ENCODE results near the gene PRTN3. TPM values are rescaled to one million over a fixed set of nuclear protein-coding genes. Genes with fewer than 3 reads are reported as not detected.

Gene PRTN3
- total RNA-seq, 2 experiments from 2014 or later = not detected

- no peak overlapping the region for H3K4me3 Mint-ChIP-seq
- CTCF ChIA-PET = no interaction called here
- H3K4me1 Mint-ChIP-seq (ENCODE audit: low read depth) = peaks cover 38% of the 10 kb centered on the region
- ATAC-seq (no peak), DNase-seq (no peak)
- H3K27ac Mint-ChIP-seq = no peak overlapping the region
- no peaks in the 10 kb centered on the region for H3K27me3 Mint-ChIP-seq (ENCODE audit: low read depth)
- H3K36me3 Mint-ChIP-seq (ENCODE audit: low read depth) = peaks cover 69% of the 10 kb centered on the region
- POLR2A ChIA-PET = interaction anchor here (0.9 kb wide), 1 partner anchor 8 kb away, joined by 3 read pairs; no protein-coding TSS in a partner anchor
- H3K9me3 Mint-ChIP-seq (ENCODE audit: insufficient read depth) = no peaks in the 10 kb centered on the region
Observed at GRCh38 chr19:805166-805551, 35.6 kb upstream of the PRTN3 start.

- H3K27ac Mint-ChIP-seq = no peak overlapping the region
- CTCF ChIA-PET = no interaction called here
- peaks cover 32% of the 10 kb centered on the region for H3K4me1 Mint-ChIP-seq (ENCODE audit: low read depth)
- no peak for DNase-seq
- H3K27me3 Mint-ChIP-seq (ENCODE audit: low read depth) = no peaks in the 10 kb centered on the region
- no peak for ATAC-seq
- no peaks in the 10 kb centered on the region for H3K9me3 Mint-ChIP-seq (ENCODE audit: insufficient read depth)
- POLR2A ChIA-PET = interaction anchor here (0.9 kb wide), 1 partner anchor 7 kb away, joined by 3 read pairs; no protein-coding TSS in a partner anchor
- H3K4me3 Mint-ChIP-seq = no peak overlapping the region
- H3K36me3 Mint-ChIP-seq (ENCODE audit: low read depth) = peaks cover 70% of the 10 kb centered on the region
Observed at GRCh38 chr19:805600-806550, 34.9 kb upstream of the PRTN3 start.

DNA sequence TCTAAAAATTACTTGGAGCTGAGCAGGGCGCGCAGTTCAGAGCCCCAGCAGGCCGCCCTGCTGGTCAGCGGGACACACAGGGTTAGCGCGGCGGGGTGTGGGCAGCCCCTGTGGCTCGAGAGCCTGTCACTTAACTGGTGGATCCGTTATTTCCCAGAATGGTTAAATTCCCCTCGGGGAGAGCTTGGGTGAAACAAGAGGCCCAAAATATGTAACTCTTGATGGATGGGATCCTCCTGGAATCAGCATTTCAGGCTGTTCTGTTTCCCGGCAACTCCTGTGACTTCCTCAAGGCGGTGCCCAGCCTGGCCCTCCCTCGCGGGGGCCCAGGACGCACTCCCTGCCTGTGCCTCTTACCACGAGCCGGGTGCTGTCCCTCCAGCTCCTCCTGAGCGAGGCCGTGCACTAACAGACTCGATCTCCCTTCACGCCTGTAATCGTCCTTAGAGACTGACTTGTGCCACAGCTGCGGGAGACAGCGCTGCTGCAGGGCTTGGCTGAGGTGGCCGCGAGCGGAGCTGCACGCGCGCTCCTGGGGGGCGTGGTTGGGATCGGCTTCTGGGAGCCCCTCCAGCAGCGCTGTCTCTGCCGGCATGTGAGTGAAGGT is 33.9 kb upstream of the PRTN3 start:
- ATAC-seq (no peak), DNase-seq (no peak)
- ChIA-PET POLR2A (interaction anchor here (0.6 to 1.2 kb wide), 2 partner anchors 9 to 60 kb away, joined by 3 read pairs; no protein-coding TSS in a partner anchor), CTCF (no interaction called here)
- Mint-ChIP-seq H3K27me3 (ENCODE audit: low read depth) (no peaks in the 10 kb centered on the region), H3K4me3 (no peak overlapping the region), H3K27ac (no peak overlapping the region), H3K9me3 (ENCODE audit: insufficient read depth) (no peaks in the 10 kb centered on the region), H3K4me1 (ENCODE audit: low read depth) (peaks cover 21% of the 10 kb centered on the region), H3K36me3 (ENCODE audit: low read depth) (peaks cover 72% of the 10 kb centered on the region)

DNA sequence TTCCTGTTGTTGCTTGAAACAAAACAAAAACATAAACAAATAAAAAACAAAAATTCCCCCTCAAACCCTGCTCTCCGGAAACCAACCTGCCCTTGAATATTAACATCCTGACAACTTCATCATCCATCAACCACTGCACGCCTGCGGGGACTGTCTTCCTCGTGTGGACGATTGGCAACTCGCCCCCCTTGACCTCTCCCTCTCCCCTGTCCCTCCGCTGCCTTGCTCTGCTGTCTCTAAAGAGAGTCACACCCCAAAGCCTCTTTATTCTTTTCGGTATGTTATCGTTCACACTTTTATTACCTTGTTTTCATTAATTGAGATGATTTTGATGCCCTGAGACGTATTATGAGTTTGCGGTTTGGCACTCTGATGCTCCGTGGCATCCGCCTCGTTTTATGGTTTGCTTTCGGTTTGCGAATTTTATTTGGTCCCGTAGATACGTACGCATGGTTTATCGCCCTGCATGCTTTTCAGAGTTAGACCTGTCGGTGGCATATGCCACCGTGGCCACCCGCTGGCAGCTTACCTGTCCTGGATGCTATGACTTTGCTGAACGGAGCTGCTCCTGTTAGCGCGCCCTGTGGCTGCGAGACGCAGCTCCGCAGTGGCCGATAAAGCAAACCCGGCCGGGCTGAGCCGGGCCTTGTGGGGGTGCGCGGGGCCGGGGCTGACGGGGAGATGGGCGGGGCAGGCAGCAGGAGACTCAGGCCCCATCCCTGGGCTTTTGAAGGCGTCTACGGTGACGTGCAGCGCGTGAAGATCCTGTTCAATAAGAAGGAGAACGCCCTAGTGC is 33.0 kb upstream of the PRTN3 start:
- H3K27me3 Mint-ChIP-seq (ENCODE audit: low read depth) = no peaks in the 10 kb centered on the region
- DNase-seq (no peak), ATAC-seq (no peak)
- CTCF ChIA-PET = no interaction called here
- peaks cover 12% of the 10 kb centered on the region for H3K4me1 Mint-ChIP-seq (ENCODE audit: low read depth)
- H3K9me3 Mint-ChIP-seq (ENCODE audit: insufficient read depth) = no peaks in the 10 kb centered on the region
- POLR2A ChIA-PET = interaction anchor here (1.2 kb wide), 1 partner anchor 9 kb away, joined by 3 read pairs; no protein-coding TSS in a partner anchor
- H3K36me3 Mint-ChIP-seq (ENCODE audit: low read depth) = peaks cover 66% of the 10 kb centered on the region
- H3K4me3 Mint-ChIP-seq = no peak overlapping the region
- H3K27ac Mint-ChIP-seq = no peak overlapping the region

DNA sequence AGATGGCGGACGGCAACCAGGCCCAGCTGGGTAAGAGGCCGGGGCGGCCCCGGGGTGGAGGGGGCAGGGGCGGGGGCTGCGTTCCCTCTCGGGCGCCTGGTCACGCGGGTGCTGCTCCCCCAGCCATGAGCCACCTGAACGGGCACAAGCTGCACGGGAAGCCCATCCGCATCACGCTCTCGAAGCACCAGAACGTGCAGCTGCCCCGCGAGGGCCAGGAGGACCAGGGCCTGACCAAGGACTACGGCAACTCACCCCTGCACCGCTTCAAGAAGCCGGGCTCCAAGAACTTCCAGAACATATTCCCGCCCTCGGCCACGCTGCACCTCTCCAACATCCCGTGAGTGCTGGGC is 32.4 kb upstream of the PRTN3 start:
- no peaks in the 10 kb centered on the region for H3K27me3 Mint-ChIP-seq (ENCODE audit: low read depth)
- H3K9me3 Mint-ChIP-seq (ENCODE audit: insufficient read depth) = no peaks in the 10 kb centered on the region
- ChIA-PET POLR2A (no interaction called here), CTCF (no interaction called here)
- no peak overlapping the region for H3K27ac Mint-ChIP-seq
- no peak for ATAC-seq
- peaks cover 8% of the 10 kb centered on the region for H3K4me1 Mint-ChIP-seq (ENCODE audit: low read depth)
- DNase-seq = no peak
- no peak overlapping the region for H3K4me3 Mint-ChIP-seq
- peaks cover 64% of the 10 kb centered on the region for H3K36me3 Mint-ChIP-seq (ENCODE audit: low read depth)

DNA sequence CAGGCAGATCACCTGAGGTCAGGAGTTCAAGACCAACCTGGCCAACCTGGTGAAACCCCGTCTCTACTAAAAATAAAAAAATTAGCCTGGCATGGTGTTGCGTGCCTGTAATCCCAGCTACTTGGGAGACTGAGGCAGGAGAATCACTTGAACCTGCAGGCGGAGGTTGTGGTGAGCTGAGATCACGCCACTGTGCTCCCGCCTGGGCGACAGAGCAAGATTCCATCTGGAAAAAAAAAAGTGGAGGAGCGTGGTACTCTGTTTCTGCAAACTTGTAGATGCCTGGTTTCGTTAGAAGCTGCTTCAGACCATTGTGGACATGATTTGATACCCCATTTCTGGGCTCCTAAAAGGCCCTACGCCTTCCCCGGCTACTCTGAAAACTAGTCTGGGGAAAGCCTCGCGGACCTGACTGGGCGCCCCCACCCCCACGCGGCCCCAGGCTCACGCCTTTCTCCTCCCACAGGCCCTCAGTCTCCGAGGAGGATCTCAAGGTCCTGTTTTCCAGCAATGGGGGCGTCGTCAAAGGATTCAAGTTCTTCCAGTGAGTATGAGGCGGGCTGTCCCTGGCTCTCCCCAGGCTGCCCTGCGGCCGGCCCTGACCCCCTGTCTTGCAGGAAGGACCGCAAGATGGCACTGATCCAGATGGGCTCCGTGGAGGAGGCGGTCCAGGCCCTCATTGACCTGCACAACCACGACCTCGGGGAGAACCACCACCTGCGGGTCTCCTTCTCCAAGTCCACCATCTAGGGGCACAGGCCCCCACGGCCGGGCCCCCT is 30.5 kb upstream of the PRTN3 start:
- POLR2A ChIA-PET = no interaction called here
- Mint-ChIP-seq H3K36me3 (ENCODE audit: low read depth) (peaks cover 65% of the 10 kb centered on the region), H3K4me3 (no peak overlapping the region), H3K27ac (no peak overlapping the region), H3K27me3 (ENCODE audit: low read depth) (no peaks in the 10 kb centered on the region), H3K4me1 (ENCODE audit: low read depth) (peaks cover 6% of the 10 kb centered on the region), H3K9me3 (ENCODE audit: insufficient read depth) (no peaks in the 10 kb centered on the region)
- CTCF ChIA-PET = interaction anchor here (1.3 kb wide), 1 partner anchor 46 kb away, joined by 3 read pairs; no protein-coding TSS in a partner anchor
- DNase-seq (no peak), ATAC-seq (no peak)

DNA sequence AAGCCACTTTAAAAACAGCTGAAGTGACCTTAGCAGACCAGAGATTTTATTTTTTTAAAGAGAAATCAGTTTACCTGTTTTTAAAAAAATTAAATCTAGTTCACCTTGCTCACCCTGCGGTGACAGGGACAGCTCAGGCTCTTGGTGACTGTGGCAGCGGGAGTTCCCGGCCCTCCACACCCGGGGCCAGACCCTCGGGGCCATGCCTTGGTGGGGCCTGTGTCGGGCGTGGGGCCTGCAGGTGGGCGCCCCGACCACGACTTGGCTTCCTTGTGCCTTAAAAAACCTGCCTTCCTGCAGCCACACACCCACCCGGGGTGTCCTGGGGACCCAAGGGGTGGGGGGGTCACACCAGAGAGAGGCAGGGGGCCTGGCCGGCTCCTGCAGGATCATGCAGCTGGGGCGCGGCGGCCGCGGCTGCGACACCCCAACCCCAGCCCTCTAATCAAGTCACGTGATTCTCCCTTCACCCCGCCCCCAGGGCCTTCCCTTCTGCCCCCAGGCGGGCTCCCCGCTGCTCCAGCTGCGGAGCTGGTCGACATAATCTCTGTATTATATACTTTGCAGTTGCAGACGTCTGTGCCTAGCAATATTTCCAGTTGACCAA is 29.8 kb upstream of the PRTN3 start:
- no peak for ATAC-seq
- H3K4me3 Mint-ChIP-seq = no peak overlapping the region
- peaks cover 66% of the 10 kb centered on the region for H3K36me3 Mint-ChIP-seq (ENCODE audit: low read depth)
- CTCF ChIA-PET = no interaction called here
- no peak overlapping the region for H3K27ac Mint-ChIP-seq
- no peaks in the 10 kb centered on the region for H3K9me3 Mint-ChIP-seq (ENCODE audit: insufficient read depth)
- POLR2A ChIA-PET = no interaction called here
- no peak for DNase-seq
- no peaks in the 10 kb centered on the region for H3K27me3 Mint-ChIP-seq (ENCODE audit: low read depth)
- H3K4me1 Mint-ChIP-seq (ENCODE audit: low read depth) = peaks cover 6% of the 10 kb centered on the region

GRCh38 chr19:811506-812048 is 29.2 kb upstream of the PRTN3 start:
- POLR2A ChIA-PET = no interaction called here
- CTCF ChIA-PET = no interaction called here
- ATAC-seq (no peak), DNase-seq (no peak)
- H3K27me3 Mint-ChIP-seq (ENCODE audit: low read depth) = no peaks in the 10 kb centered on the region
- H3K36me3 Mint-ChIP-seq (ENCODE audit: low read depth) = peaks cover 69% of the 10 kb centered on the region
- no peak overlapping the region for H3K27ac Mint-ChIP-seq
- H3K4me1 Mint-ChIP-seq (ENCODE audit: low read depth) = peaks cover 6% of the 10 kb centered on the region
- no peak overlapping the region for H3K4me3 Mint-ChIP-seq
- H3K9me3 Mint-ChIP-seq (ENCODE audit: insufficient read depth) = no peaks in the 10 kb centered on the region

- Mint-ChIP-seq H3K36me3 (ENCODE audit: low read depth) (peaks cover 64% of the 10 kb centered on the region), H3K27ac (no peak overlapping the region)
- CTCF ChIA-PET = no interaction called here
Observed at GRCh38 chr19:812049-812746, 28.6 kb upstream of the PRTN3 start.

DNA sequence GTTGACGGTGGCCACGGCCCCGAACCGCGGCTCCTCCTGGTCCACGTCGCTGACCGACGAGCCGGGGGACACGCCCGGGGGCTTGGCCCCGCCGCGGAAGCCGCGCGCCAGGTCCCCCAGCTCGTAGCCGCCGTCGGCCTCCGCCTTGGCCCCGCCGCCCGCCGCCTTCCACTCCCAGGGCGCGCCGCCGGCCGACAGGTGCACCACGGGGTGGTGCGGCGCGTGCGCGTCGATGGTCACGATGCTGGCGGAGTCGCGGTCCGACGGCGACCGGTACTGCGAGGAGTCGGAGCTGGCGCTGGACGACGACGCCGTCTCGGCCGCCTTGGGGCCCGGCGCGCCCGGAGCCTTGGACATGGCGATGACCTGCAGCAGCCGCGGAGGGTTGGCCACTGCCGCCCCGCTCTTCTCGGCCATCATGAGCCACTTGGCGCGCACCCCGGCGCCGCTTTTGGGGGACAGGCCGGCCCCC is 28.0 kb upstream of the PRTN3 start:
- no peak for ATAC-seq

More at GRCh38 chr19:812049-812746, 28.6 kb upstream of the PRTN3 start:
- ATAC-seq (no peak), DNase-seq (no peak)
- H3K27me3 Mint-ChIP-seq (ENCODE audit: low read depth) = no peaks in the 10 kb centered on the region
- no peaks in the 10 kb centered on the region for H3K9me3 Mint-ChIP-seq (ENCODE audit: insufficient read depth)
- POLR2A ChIA-PET = no interaction called here
- H3K4me3 Mint-ChIP-seq = no peak overlapping the region
- H3K4me1 Mint-ChIP-seq (ENCODE audit: low read depth) = peaks cover 6% of the 10 kb centered on the region

More for the DNA sequence above, 28.0 kb upstream of the PRTN3 start:
- CTCF ChIA-PET = no interaction called here
- Mint-ChIP-seq H3K4me1 (ENCODE audit: low read depth) (no peaks in the 10 kb centered on the region), H3K27me3 (ENCODE audit: low read depth) (no peaks in the 10 kb centered on the region), H3K27ac (no peak overlapping the region), H3K9me3 (ENCODE audit: insufficient read depth) (no peaks in the 10 kb centered on the region), H3K36me3 (ENCODE audit: low read depth) (peaks cover 58% of the 10 kb centered on the region), H3K4me3 (no peak overlapping the region)
- no peak for DNase-seq
- POLR2A ChIA-PET = interaction anchor here (1.0 kb wide), 1 partner anchor 7 kb away, joined by 3 read pairs; no protein-coding TSS in a partner anchor

Data from activated CD8-positive, alpha-beta T cell treated with anti-CD3 and anti-CD28 coated beads, Interleukin-2, amount 10 ng/mL, durations not matched to agents 7 days and 5 days (primary cell).